GM12865 (cell line): ENCODE measurements around the gene LARGE1.

Source experiments
- DNase-seq: peaks from one replicate; pipeline ENCODE4 v3.0.0; 2010; ENCODE audit warnings: low read depth
- H3K4me3 ChIP-seq: 2 replicates; pipeline ENCODE4 v1.5.1; 2011; ENCODE audit warnings: mild to moderate bottlenecking, low read depth, low read length, control low read depth
- CTCF ChIP-seq: IDR thresholded peaks from 2 replicates; pipeline ENCODE4 v1.5.1; 2011; ENCODE audit warnings: low read length, control low read depth, low read depth, inconsistent platforms; ENCODE audit not compliant: insufficient read depth; ENCODE audit errors: missing control alignments

LARGE1 gene

GRCh38 chr22:33687464-33687863, 232.8 kb downstream of the LARGE1 start:
- no peak for DNase-seq
- no peak overlapping the region for H3K4me3 ChIP-seq
- TF ChIP-seq CTCF, result no peak

GRCh38 chr22:33684087-33684486, 236.2 kb downstream of the LARGE1 start:
- H3K4me3 ChIP-seq, result no peak overlapping the region
- no peak for TF ChIP-seq CTCF
- no peak for DNase-seq

- TF ChIP-seq CTCF, result no peak
- no peak for DNase-seq
- H3K4me3 ChIP-seq, result no peak overlapping the region
Observed at GRCh38 chr22:33682927-33683326, 237.3 kb downstream of the LARGE1 start.

GRCh38 chr22:33680632-33681031, 239.6 kb downstream of the LARGE1 start:
- no peak overlapping the region for H3K4me3 ChIP-seq
- no peak for DNase-seq
- no peak for TF ChIP-seq CTCF

- DNase-seq, result no peak
- H3K4me3 ChIP-seq, result no peak overlapping the region
- no peak for TF ChIP-seq CTCF
Observed at GRCh38 chr22:33678523-33678922, 241.8 kb downstream of the LARGE1 start.

- no peak for TF ChIP-seq CTCF
Observed at GRCh38 chr22:33677536-33677935, 242.7 kb downstream of the LARGE1 start.

GRCh38 chr22:33674357-33674756, 245.9 kb downstream of the LARGE1 start:
- H3K4me3 ChIP-seq, result no peak overlapping the region
- DNase-seq, result no peak
- TF ChIP-seq CTCF, result no peak

More at GRCh38 chr22:33677536-33677935, 242.7 kb downstream of the LARGE1 start:
- DNase-seq, result no peak
- H3K4me3 ChIP-seq, result no peak overlapping the region
